H1 (cell line): ENCODE measurements around the gene TMEM200B. TPM values are rescaled to one million over a fixed set of nuclear protein-coding genes. Genes with fewer than 3 reads are reported as not detected.
A peak's percentile ranks its signal among the peaks of the same experiment; 100 is the strongest.

ENCODE experiments used
- CHD1 ChIP-seq: IDR thresholded peaks from 2 replicates; pipeline ENCODE4 v1.6.1; 2012; ENCODE audit warnings: low read depth, low read length, improper control_type of control experiment
- CHD2 ChIP-seq: IDR thresholded peaks from 2 replicates; pipeline ENCODE4 v1.6.1; 2012; ENCODE audit warnings: low read length, improper control_type of control experiment
- EZH2 ChIP-seq: fragments of 200-600 bp; sonication (generic); IDR thresholded peaks from 2 replicates; pipeline ENCODE4 v1.7.1; 2012; ENCODE audit warnings: low read depth, mild to moderate bottlenecking, moderate library complexity, low read length, inconsistent platforms; ENCODE audit not compliant: severe bottlenecking
- GABPA ChIP-seq: IDR thresholded peaks from 2 replicates; pipeline ENCODE4 v1.6.1; 2011; ENCODE audit warnings: mild to moderate bottlenecking, low read length, moderate library complexity, borderline replicate concordance; ENCODE audit not compliant: insufficient read depth
- KDM1A ChIP-seq: fragments of 200-600, 300-600 bp; sonication (generic); IDR thresholded peaks from 2 replicates; pipeline ENCODE4 v1.7.1; 2016; ENCODE audit warnings: mild to moderate bottlenecking, low read length, borderline replicate concordance
- MAFK ChIP-seq: IDR thresholded peaks from 2 replicates; pipeline ENCODE4 v1.6.1; 2012; ENCODE audit warnings: low read depth, mild to moderate bottlenecking, improper control_type of control experiment, low read length
- POU5F1 ChIP-seq: IDR thresholded peaks from 2 replicates; pipeline ENCODE4 v1.6.1; 2011; ENCODE audit warnings: low read depth, mild to moderate bottlenecking, low read length, moderate library complexity
- RAD21 ChIP-seq, 2 experiments: IDR thresholded peaks in 1 of 2; conservative IDR thresholded peaks in 1 of 2; 2 replicates each; pipeline ENCODE4 v1.6.1; 2011; ENCODE audit warnings: low read depth in 2 of 2, low read length in 2 of 2, improper control_type of control experiment in 1 of 2, inconsistent platforms in 1 of 2, mild to moderate bottlenecking in 1 of 2, moderate library complexity in 1 of 2
- RNF2 ChIP-seq: fragments of 200-900, 300-1000 bp; sonication (generic); IDR thresholded peaks from 2 replicates; pipeline ENCODE4 v1.7.1; 2016; ENCODE audit warnings: borderline replicate concordance, low read depth, mild to moderate bottlenecking, antibody characterized with exemption, low read length; ENCODE audit not compliant: poor library complexity, severe bottlenecking; ENCODE audit errors: missing control alignments
- TAF1 ChIP-seq: IDR thresholded peaks from 2 replicates; pipeline ENCODE4 v1.6.1; 2011; ENCODE audit warnings: mild to moderate bottlenecking, low read depth, low read length
- YY1 ChIP-seq: IDR thresholded peaks from 2 replicates; pipeline ENCODE4 v1.6.1; 2011; ENCODE audit warnings: low read depth, mild to moderate bottlenecking, low read length
- polyA plus RNA-seq, 7 experiments: library from polyadenylated mRNA; depleted of rRNA in 3 of 7; stranded (reverse) in 5 of 7; unstranded in 2 of 7; fragments of >200 nt in 5 of 7; fragments of 200-250 nt in 2 of 7; gene quantifications; 1 replicate in 5 of 7; 2 replicates in 1 of 7; 4 replicates in 1 of 7; pipeline versions ENCODE4 v1.2.1 to v1.2.3, GENCODE V29; 2011 to 2013; ENCODE audit warnings: missing spikeins in 2 of 7, mixed read lengths in 2 of 7
- total RNA-seq: library from RNA; stranded (reverse); fragmentation: NEBNext Ultra II Directional; extraction: Animal tissue kit (Norgen Biotek cat#: 25700); gene quantifications from 2 replicates; pipeline ENCODE4 v1.2.1, GENCODE V29; 2021
- TF ChIP-seq, protein P1 (sequence below): IDR thresholded peaks from 2 replicates; pipeline ENCODE4 v1.6.1; 2012; ENCODE audit warnings: inconsistent platforms
- TF ChIP-seq, protein P2 (sequence below): IDR thresholded peaks from 2 replicates; pipeline ENCODE4 v1.6.1; 2012; ENCODE audit warnings: inconsistent platforms

TMEM200B gene
- total and polyA plus RNA-seq, 2 of the 8 experiments (the other 6 are each of a cell fraction or from before 2014, with no cell fraction given), result 4.9 to 11.0 TPM

GRCh38 chr1:29124366-29125236 is 898 bp upstream of the TMEM200B start (continued):
- TF ChIP-seq RAD21 (IDR thresholded peaks at IDR 0.05 in 1 of 2, conservative IDR thresholded peaks at IDR 0.05 in 1 of 2; ENCODE audit: low read depth in 2 of 2, low read length in 2 of 2), result peak in 1 of 2 experiments; percentile 23; a peak in 2 of 4 replicates
- TF ChIP-seq EZH2, result no peak
- TF ChIP-seq YY1, result 0 out of 2 replicates have a peak, but pooled peaks have one; percentile 6
- TF ChIP-seq MAFK, result no peak
- TF ChIP-seq CHD1, result no peak
- TF ChIP-seq TAF1, result peak; percentile 49; the same call in 1 of the 2 replicates
- no peak for TF ChIP-seq RNF2
- TF ChIP-seq, protein P1, sequence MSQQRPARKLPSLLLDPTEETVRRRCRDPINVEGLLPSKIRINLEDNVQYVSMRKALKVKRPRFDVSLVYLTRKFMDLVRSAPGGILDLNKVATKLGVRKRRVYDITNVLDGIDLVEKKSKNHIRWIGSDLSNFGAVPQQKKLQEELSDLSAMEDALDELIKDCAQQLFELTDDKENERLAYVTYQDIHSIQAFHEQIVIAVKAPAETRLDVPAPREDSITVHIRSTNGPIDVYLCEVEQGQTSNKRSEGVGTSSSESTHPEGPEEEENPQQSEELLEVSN, result peak; percentile 77
- TF ChIP-seq POU5F1, result no peak
- no peak for TF ChIP-seq CHD2
- TF ChIP-seq KDM1A, result peak; percentile 73
- TF ChIP-seq, protein P2, sequence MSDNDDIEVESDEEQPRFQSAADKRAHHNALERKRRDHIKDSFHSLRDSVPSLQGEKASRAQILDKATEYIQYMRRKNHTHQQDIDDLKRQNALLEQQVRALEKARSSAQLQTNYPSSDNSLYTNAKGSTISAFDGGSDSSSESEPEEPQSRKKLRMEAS, result peak; percentile 67
- no peak for TF ChIP-seq GABPA
